Mononuclear cell (primary cell): ENCODE results near the gene ITSN2. TPM values are rescaled to one million over a fixed set of nuclear protein-coding genes. Genes with fewer than 3 reads are reported as not detected.
"Not testable (repeated sequence)": the region's sequence is repeated elsewhere in the genome, so short reads cannot be mapped to it uniquely, and the experiment has no call there.

ENCODE experiments used
- H3K27me3 ChIP-seq: 2 replicates; pipeline ENCODE4 v1.6.0; 2011; ENCODE audit warnings: low read length, control low read depth; ENCODE audit not compliant: insufficient read depth
- H3K4me1 ChIP-seq: 2 replicates; pipeline ENCODE4 v1.5.1; 2011; ENCODE audit warnings: mild to moderate bottlenecking, low read length, control low read depth; ENCODE audit not compliant: insufficient read depth
- H3K4me3 ChIP-seq: 2 replicates; pipeline ENCODE4 v1.5.1; 2011; ENCODE audit warnings: mild to moderate bottlenecking, low read length, moderate library complexity
- H3K9me3 ChIP-seq: 2 replicates; pipeline ENCODE4 v1.5.1; 2011; ENCODE audit warnings: low read depth, mild to moderate bottlenecking, control low read depth, low read length
- total RNA-seq: library from RNA; depleted of rRNA; stranded (reverse); fragments of >200 nt; gene quantifications from one replicate; pipeline ENCODE4 v1.2.3, GENCODE V29; 2012

ITSN2 gene
- total RNA-seq, 1 donor: 102 TPM

- no peaks in the 10 kb centered on the region for H3K9me3 ChIP-seq
- H3K27me3 ChIP-seq: no peaks in the 10 kb centered on the region
- H3K4me1 ChIP-seq: no peaks in the 10 kb centered on the region
- no peak overlapping the region for H3K4me3 ChIP-seq
Measured at GRCh38 chr2:24380820-24381219, 20.5 kb upstream of the ITSN2 start.

DNA sequence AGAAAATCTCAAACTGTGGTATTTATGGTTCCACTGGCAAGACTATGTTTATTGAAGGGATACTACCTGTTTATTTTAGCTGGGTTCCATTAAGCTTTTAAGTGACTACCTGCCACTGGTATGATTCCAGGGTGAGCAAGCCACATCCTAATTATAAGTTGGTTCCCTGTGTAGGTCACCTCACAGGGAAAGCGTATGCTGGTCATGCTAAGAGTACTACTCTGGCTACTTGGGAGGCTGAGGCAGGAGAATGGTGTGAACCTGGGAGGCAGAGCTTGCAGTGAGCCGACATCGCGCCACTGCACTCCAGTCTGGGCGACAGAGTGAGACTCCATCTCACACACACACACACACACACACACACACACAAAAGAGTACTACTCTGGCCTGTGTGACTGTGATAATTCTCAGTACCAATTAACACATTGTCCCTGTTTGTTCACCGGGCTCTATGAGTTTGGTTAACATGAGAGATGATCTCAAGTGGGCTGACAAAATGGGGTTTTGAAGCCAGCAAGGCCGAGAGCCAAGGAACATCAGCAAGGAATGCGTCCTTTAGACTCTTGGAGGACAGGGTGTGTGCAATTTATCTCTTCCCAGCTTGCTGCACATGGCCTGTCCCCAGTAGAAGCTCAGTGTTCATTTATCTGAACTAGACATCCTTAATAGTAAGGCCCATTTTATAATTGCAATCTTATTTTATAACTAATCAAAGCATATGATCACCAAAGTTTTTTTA is 15.2 kb upstream of the ITSN2 start:
- H3K4me1 ChIP-seq: no peaks in the 10 kb centered on the region
- H3K27me3 ChIP-seq: no peaks in the 10 kb centered on the region
- H3K4me3 ChIP-seq: no peak overlapping the region
- no peaks in the 10 kb centered on the region for H3K9me3 ChIP-seq

GRCh38 chr2:24374301-24374700 is 14.0 kb upstream of the ITSN2 start:
- Histone ChIP-seq H3K27me3 (no peaks in the 10 kb centered on the region), H3K9me3 (no peaks in the 10 kb centered on the region), H3K4me1 (no peaks in the 10 kb centered on the region), H3K4me3 (no peak overlapping the region)

- no peaks in the 10 kb centered on the region for H3K9me3 ChIP-seq
- no peak overlapping the region for H3K4me3 ChIP-seq
- H3K4me1 ChIP-seq: no peaks in the 10 kb centered on the region
- H3K27me3 ChIP-seq: no peaks in the 10 kb centered on the region
Measured at GRCh38 chr2:24372033-24372432, 11.7 kb upstream of the ITSN2 start.

DNA sequence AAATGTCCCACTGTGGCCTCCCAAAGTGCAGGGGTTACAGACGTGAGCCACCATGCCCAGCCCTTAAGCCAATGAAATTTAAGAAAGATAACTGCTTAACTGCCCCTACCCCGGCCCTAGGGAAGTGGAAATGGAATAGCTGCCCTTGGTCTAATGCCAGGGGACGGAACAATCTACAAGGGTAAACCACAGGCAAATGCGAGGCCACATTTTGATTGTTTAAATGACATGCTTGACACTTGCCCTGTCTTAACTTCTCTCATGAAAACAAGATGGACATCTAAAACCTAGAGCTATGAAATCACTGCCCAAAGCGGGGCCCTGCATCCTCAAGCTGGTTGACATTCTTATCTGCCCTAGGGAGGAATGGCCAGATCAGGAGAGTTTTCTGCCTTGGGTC is 5.5 kb upstream of the ITSN2 start:
- H3K4me1 ChIP-seq: peaks cover 23% of the 10 kb centered on the region
- no peaks in the 10 kb centered on the region for H3K9me3 ChIP-seq
- H3K4me3 ChIP-seq: no peak overlapping the region
- H3K27me3 ChIP-seq: no peaks in the 10 kb centered on the region

DNA sequence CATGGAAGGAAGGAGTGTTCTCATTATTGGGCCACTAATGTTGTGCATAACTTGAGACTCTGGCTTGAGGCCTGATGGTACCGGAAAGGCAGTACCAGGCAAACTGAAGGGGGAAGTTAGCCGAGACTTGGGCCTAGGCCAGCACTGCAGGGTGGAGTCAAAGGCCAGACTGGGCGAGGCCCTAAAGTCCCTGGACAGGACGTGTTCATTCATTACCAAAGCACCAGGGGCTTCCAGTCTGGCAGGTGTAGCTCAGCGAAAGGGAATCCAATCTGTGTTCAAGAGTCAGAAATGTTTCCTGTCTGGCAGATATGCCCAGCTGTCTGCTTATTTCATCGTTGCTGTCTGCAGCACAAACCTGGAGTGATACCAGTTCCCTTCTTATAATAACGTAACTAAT is 4.7 kb upstream of the ITSN2 start:
- H3K27me3 ChIP-seq: no peaks in the 10 kb centered on the region
- no peak overlapping the region for H3K4me3 ChIP-seq
- H3K9me3 ChIP-seq: no peaks in the 10 kb centered on the region
- H3K4me1 ChIP-seq: peaks cover 26% of the 10 kb centered on the region

- H3K4me1 ChIP-seq: peaks cover 36% of the 10 kb centered on the region
- H3K9me3 ChIP-seq: no peaks in the 10 kb centered on the region
- H3K27me3 ChIP-seq: no peaks in the 10 kb centered on the region
- H3K4me3 ChIP-seq: no peak overlapping the region
Measured at GRCh38 chr2:24363301-24363700, 3.0 kb upstream of the ITSN2 start.

DNA sequence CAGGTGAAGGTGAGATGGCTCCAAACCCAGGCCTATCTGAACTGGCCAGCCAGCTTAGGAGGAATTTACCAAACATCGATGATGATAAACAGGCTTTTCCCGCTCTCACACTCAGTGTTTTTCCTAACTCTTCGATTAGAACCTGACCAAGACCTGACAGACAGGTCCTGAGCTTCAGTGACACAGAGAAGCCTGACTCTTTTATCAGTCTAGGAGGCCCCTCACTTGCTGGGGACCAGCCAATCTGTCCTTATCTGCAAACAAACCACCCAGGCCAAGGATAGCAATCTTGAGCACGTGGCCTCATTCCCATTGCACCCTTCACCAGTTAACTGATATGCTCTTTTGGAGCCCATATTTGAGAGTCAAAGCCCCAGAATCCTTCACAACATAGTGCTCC is 1.9 kb upstream of the ITSN2 start:
- Histone ChIP-seq H3K27me3 (no peaks in the 10 kb centered on the region), H3K4me3 (no peak overlapping the region), H3K9me3 (no peaks in the 10 kb centered on the region), H3K4me1 (peaks cover 41% of the 10 kb centered on the region)

DNA sequence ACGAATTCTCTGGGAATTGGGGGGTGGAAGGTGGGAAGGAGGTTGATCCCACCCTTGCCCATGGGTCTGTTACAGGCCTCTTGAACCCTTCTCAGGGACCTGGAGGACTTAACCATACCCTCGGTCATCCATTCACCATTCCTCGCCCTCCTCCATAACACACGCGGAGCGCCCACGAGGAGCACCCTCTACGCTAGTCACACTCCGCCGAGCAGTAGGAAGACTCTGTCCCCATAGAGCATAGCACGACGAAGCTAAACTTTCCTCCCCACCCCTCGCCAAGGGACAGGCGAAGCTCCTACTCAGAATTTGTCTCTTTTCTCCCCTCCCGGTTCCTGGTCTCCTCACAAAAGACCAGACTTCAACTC is 611 bp upstream of the ITSN2 start:
- Histone ChIP-seq H3K4me3 (peak overlapping the region; percentile 93), H3K27me3 (no peaks in the 10 kb centered on the region), H3K4me1 (peaks cover 41% of the 10 kb centered on the region), H3K9me3 (no peaks in the 10 kb centered on the region)

DNA sequence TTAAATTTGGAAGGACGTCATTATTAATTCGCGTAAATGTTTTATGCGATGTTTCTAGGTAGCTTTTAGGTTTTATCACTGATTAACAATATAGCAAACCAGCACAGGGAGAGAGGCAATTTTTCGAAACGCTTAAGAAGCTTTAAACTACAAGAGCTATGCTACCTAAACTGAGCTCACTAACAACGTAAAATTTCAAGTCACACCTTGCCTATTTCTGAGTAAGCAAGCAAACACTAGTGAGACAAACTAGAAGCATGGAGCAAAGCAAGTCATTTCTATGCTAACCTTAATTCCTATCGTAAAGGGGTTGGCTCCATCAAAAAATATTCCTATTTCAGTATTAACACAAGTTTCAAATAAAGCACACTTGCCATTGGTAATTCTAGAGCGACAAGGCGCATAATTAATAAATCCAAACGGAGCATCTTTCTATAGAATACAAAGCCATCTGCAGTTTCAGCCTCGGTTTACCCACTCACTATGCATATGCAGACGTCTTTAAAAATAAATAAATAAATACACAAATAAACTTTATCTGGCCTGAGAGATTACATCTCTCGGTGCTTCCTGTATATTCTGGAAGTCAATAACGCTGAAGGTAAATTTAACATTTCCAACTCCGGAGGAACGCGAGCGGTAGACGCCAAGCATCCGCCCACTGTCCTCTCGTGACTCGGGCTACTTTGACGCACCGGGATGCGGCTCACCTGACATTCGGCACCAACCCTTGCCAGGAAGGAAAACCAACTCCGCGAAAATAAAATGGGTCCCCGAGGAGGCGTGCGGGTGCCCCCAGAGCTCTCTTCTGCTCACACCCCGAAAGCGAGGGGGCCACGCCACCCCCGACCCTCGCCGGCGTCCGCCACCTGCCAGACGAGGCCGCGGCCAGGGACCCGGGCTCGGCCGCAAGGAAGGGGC is 947 bp downstream of the ITSN2 start:
- Histone ChIP-seq H3K9me3 (no peaks in the 10 kb centered on the region), H3K27me3 (no peaks in the 10 kb centered on the region), H3K4me3 (peak overlapping the region; percentile 93), H3K4me1 (peaks cover 38% of the 10 kb centered on the region)

DNA sequence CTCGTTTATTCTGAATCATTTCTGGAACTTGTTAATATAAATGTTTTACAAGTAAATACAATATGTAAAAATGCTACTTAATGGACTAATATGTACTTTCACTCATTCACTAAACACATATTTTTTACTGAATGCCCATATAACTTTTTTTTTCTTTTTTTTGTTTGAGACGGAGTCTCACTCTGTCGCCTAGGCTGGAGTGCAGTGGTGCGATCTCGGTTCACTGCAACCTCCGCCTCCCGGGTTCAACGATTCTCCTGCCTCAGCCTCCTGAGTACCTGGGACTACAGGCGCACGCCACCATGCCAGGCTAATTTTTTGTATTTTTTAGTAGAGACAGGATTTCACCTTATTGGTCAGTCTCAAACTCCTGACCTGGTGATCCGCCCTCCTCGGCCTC is 2.6 kb downstream of the ITSN2 start:
- not testable (repeated sequence) for H3K27me3 ChIP-seq, H3K4me3 ChIP-seq, H3K9me3 ChIP-seq
- peaks cover 45% of the 10 kb centered on the region for H3K4me1 ChIP-seq

DNA sequence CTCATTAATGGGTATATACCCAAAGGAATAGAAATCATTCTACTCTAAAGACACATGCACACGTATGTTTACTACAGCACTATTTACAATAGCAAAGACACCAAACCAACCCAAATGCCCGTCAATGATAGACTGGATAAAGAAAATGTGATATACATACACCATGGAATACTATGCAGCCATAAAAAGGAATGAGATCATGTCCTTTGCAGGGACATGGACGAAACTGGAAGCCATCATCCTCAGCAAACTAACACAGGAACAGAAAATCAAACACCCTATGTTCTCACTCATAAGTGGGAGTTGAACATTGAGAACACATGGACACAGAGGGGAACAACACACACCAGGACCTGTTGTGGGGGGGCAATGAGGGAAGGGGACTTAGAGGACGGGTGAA is 3.2 kb downstream of the ITSN2 start:
- peaks cover 45% of the 10 kb centered on the region for H3K4me1 ChIP-seq
- not testable (repeated sequence) for H3K27me3 ChIP-seq, H3K4me3 ChIP-seq, H3K9me3 ChIP-seq

DNA sequence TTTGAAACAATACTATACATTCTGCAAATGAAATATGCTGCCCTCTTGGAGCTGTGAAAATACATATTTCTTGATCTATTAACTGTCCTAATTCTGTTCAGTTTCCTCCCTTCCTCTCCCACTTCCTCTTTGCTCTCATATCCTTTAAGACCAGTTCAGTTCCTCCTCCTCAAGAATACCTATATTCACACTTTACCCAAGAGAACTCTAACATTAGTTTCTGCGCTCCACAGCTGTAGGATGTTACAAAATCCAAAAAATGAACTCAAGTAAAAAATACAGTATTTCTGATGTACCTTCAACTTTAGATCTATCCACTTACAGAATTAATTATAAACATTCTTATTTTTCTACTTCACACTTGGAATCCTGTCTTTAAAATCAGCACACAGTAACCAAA is 5.4 kb downstream of the ITSN2 start:
- Histone ChIP-seq H3K27me3 (no peaks in the 10 kb centered on the region), H3K4me1 (peaks cover 51% of the 10 kb centered on the region), H3K4me3 (no peak overlapping the region), H3K9me3 (no peaks in the 10 kb centered on the region)

DNA sequence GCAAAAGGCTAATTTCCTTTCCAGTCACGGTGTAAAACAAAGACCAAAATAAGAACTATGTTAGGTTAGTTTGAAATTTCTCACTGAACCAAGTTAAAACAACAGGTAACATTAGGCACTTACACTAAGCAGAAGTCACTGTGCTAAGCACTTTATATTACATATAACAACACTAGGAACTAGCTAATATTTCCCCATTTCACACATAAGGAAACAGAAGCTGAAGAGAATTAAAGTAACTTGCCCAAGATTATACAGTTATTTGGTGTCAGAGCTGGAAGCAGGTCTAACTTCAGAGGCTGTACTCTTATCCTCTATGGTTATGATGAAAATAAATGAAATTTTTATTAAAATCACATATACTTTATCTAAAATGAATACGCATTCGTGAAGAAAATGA is 5.9 kb downstream of the ITSN2 start:
- H3K4me3 ChIP-seq: no peak overlapping the region
- no peaks in the 10 kb centered on the region for H3K9me3 ChIP-seq
- H3K4me1 ChIP-seq: peaks cover 54% of the 10 kb centered on the region
- no peaks in the 10 kb centered on the region for H3K27me3 ChIP-seq

GRCh38 chr2:24353973-24354372 is 6.4 kb downstream of the ITSN2 start:
- Histone ChIP-seq H3K9me3 (no peaks in the 10 kb centered on the region), H3K27me3 (no peaks in the 10 kb centered on the region), H3K4me3 (no peak overlapping the region), H3K4me1 (peaks cover 51% of the 10 kb centered on the region)

DNA sequence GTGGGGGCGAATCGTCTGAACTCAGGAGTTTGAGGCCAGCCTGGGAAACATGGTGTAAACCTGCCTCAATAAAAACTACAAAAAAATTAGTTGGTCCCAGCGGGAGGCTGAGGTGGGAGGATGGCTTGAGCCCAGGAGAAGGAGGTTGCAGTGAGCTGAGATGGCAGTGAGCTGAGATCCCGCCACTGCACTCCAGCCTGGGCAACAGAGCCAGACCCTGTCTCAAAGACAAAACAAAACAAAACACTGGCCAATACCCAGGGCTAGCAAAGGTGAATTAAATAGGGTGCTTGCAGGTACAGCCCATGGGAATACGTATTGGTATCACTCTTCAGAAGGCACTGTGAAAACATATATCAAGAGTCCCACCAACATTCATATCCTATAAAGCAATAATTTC is 7.0 kb downstream of the ITSN2 start:
- H3K4me3 ChIP-seq: no peak overlapping the region
- H3K4me1 ChIP-seq: peaks cover 52% of the 10 kb centered on the region
- no peaks in the 10 kb centered on the region for H3K27me3 ChIP-seq
- no peaks in the 10 kb centered on the region for H3K9me3 ChIP-seq
